IMR-90 (cell line): ENCODE data around the gene AANAT.

ENCODE experiments used
- MAFK ChIP-seq: IDR thresholded peaks from 2 replicates; pipeline ENCODE4 v1.6.1; 2012; ENCODE audit warnings: low read depth, low read length, improper control_type of control experiment
- POLR2A ChIP-seq: IDR thresholded peaks from 2 replicates; pipeline ENCODE4 v1.6.1; 2012; ENCODE audit warnings: mild to moderate bottlenecking, low read depth, low read length
- RAD21 ChIP-seq: IDR thresholded peaks from 2 replicates; pipeline ENCODE4 v1.6.1; 2012; ENCODE audit warnings: low read length, improper control_type of control experiment
- RFX5 ChIP-seq: IDR thresholded peaks from 2 replicates; pipeline ENCODE4 v1.8.0; 2012; ENCODE audit warnings: low read depth, mild to moderate bottlenecking, low read length, moderate library complexity
- SMC3 ChIP-seq: fragments of 150-350 bp; IDR thresholded peaks from 2 replicates; pipeline ENCODE4 v1.6.1; 2016; ENCODE audit warnings: low read depth, mild to moderate bottlenecking, antibody characterized with exemption, low read length, moderate library complexity
- TF ChIP-seq, protein P1 (sequence below): fragments of 150-350 bp; IDR thresholded peaks from 2 replicates; pipeline ENCODE4 v1.6.1; 2017; ENCODE audit warnings: mild to moderate bottlenecking, antibody characterized with exemption, low read length, low read depth
- TF ChIP-seq, protein P2 (sequence below): conservative IDR thresholded peaks from 2 replicates; pipeline ENCODE4 v1.5.1; 2012; ENCODE audit warnings: mild to moderate bottlenecking, low read depth, low read length, improper control_type of control experiment

DNA sequence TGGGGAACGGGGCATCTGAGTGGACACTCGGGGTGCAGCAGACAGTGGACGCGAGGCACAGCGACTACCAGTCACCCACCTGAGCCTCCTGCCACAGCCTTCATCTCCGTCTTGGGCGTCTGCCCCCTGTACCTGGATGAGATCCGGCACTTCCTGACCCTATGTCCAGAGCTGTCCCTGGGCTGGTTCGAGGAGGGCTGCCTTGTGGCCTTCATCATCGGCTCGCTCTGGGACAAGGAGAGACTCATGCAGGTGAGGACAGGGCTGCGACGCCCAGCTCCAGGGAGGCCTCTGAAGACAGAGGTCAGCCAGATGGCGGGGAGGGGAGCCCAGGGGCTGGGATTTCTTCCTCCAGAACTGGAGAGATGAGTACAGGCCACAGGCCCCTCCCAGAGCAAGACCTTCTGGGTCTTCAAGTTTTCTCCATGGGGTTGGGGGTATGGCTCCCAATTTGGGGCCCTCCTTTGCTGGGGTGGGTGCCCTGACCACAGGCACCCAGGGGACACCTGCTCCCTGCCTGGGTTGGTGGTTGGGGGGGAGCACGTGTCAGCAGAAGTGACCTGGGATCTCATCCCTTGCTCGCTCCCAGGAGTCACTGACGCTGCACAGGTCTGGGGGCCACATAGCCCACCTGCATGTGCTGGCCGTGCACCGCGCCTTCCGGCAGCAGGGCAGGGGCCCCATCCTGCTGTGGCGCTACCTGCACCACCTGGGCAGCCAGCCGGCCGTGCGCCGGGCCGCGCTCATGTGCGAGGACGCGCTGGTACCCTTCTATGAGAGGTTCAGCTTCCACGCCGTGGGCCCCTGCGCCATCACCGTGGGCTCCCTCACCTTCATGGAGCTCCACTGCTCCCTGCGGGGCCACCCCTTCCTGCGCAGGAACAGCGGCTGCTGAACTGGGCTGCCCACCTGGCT lies 1.9 kb downstream of the AANAT start:
- TF ChIP-seq, protein P1, sequence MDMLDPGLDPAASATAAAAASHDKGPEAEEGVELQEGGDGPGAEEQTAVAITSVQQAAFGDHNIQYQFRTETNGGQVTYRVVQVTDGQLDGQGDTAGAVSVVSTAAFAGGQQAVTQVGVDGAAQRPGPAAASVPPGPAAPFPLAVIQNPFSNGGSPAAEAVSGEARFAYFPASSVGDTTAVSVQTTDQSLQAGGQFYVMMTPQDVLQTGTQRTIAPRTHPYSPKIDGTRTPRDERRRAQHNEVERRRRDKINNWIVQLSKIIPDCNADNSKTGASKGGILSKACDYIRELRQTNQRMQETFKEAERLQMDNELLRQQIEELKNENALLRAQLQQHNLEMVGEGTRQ = no peak
- no peak for TF ChIP-seq POLR2A
- TF ChIP-seq, protein P2, sequence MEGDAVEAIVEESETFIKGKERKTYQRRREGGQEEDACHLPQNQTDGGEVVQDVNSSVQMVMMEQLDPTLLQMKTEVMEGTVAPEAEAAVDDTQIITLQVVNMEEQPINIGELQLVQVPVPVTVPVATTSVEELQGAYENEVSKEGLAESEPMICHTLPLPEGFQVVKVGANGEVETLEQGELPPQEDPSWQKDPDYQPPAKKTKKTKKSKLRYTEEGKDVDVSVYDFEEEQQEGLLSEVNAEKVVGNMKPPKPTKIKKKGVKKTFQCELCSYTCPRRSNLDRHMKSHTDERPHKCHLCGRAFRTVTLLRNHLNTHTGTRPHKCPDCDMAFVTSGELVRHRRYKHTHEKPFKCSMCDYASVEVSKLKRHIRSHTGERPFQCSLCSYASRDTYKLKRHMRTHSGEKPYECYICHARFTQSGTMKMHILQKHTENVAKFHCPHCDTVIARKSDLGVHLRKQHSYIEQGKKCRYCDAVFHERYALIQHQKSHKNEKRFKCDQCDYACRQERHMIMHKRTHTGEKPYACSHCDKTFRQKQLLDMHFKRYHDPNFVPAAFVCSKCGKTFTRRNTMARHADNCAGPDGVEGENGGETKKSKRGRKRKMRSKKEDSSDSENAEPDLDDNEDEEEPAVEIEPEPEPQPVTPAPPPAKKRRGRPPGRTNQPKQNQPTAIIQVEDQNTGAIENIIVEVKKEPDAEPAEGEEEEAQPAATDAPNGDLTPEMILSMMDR = no peak
- no peak for TF ChIP-seq RFX5
- TF ChIP-seq SMC3 = no peak
- TF ChIP-seq MAFK = no peak
- no peak for TF ChIP-seq RAD21
